MM.1S (cell line): ENCODE results near the gene MRPL43.

ENCODE experiments used
- DNase-seq: peaks from one replicate; pipeline ENCODE4 v3.0.0-alpha.2; 2015
- H2AFZ ChIP-seq: fragments of 300-600 bp; sonication (generic); 2 replicates; pipeline ENCODE4 v1.6.0; 2016; ENCODE audit warnings: antibody characterized with exemption, low read length
- H3F3A ChIP-seq: fragments of 300-600 bp; sonication (generic); 2 replicates; pipeline ENCODE4 v1.6.1; 2016; ENCODE audit warnings: mild to moderate bottlenecking, antibody characterized with exemption, low read length, moderate library complexity, mixed read lengths; ENCODE audit not compliant: insufficient read depth
- H3K27ac ChIP-seq: fragments of 300-600 bp; sonication (generic); 2 replicates; pipeline ENCODE4 v1.5.1; 2016; ENCODE audit warnings: mild to moderate bottlenecking, low read length
- H3K27me3 ChIP-seq: fragments of 300-600 bp; sonication (generic); replicated peaks from 2 replicates; pipeline ENCODE4 v1.6.0; 2016; ENCODE audit warnings: low read length; ENCODE audit not compliant: insufficient read depth
- H3K36me3 ChIP-seq: fragments of 300-600 bp; sonication (generic); replicated peaks from 2 replicates; pipeline ENCODE4 v1.6.1; 2016; ENCODE audit warnings: mild to moderate bottlenecking, low read length, mixed read lengths; ENCODE audit not compliant: insufficient read depth
- H3K4me1 ChIP-seq: fragments of 300-600 bp; sonication (generic); 2 replicates; pipeline ENCODE4 v1.6.1; 2016; ENCODE audit warnings: low read length, mixed read lengths
- H3K4me2 ChIP-seq: fragments of 300-600 bp; sonication (generic); 2 replicates; pipeline ENCODE4 v1.6.0; 2016; ENCODE audit warnings: low read depth, low read length
- H3K4me3 ChIP-seq: fragments of 300-600 bp; sonication (generic); 2 replicates; pipeline ENCODE4 v1.5.1; 2016; ENCODE audit warnings: low read length, mixed read lengths
- H3K79me2 ChIP-seq: fragments of 300-600 bp; sonication (generic); 2 replicates; pipeline ENCODE4 v1.6.1; 2016; ENCODE audit warnings: mixed run types, low read length, mixed read lengths
- H3K9ac ChIP-seq: fragments of 300-600 bp; sonication (generic); 2 replicates; pipeline ENCODE4 v1.6.1; 2016; ENCODE audit warnings: low read length, mixed read lengths
- H3K9me2 ChIP-seq: fragments of 300-600 bp; sonication (generic); replicated peaks from 2 replicates; pipeline ENCODE4 v1.6.1; 2016; ENCODE audit warnings: mild to moderate bottlenecking, low read length, mixed read lengths; ENCODE audit not compliant: insufficient read depth
- H3K9me3 ChIP-seq: fragments of 300-600 bp; sonication (generic); replicated peaks from 2 replicates; pipeline ENCODE4 v1.6.1; 2016; ENCODE audit warnings: mild to moderate bottlenecking, low read length, mixed read lengths; ENCODE audit not compliant: insufficient read depth
- H4K20me1 ChIP-seq: fragments of 300-600 bp; sonication (generic); 2 replicates; pipeline ENCODE4 v1.6.1; 2016; ENCODE audit warnings: mild to moderate bottlenecking, low read length, moderate library complexity, mixed read lengths; ENCODE audit not compliant: insufficient read depth
- EZH2 ChIP-seq: fragments of 300-600 bp; sonication (generic); optimal IDR thresholded peaks from 2 replicates; pipeline ENCODE3; 2017; ENCODE audit warnings: low read depth, mild to moderate bottlenecking, antibody characterized with exemption, low read length, mixed read lengths
- EZH2phosphoT487 ChIP-seq: fragments of 300-600 bp; sonication (generic); IDR thresholded peaks from 2 replicates; pipeline ENCODE4 v1.6.1; 2018; ENCODE audit warnings: antibody characterized with exemption, low read length
- TF ChIP-seq, protein P1 (sequence below): fragments of 300-600 bp; sonication (generic); IDR thresholded peaks from 2 replicates; pipeline ENCODE4 v1.5.1; 2016; ENCODE audit warnings: antibody characterized with exemption, low read length, mixed read lengths

MRPL43 gene

DNA sequence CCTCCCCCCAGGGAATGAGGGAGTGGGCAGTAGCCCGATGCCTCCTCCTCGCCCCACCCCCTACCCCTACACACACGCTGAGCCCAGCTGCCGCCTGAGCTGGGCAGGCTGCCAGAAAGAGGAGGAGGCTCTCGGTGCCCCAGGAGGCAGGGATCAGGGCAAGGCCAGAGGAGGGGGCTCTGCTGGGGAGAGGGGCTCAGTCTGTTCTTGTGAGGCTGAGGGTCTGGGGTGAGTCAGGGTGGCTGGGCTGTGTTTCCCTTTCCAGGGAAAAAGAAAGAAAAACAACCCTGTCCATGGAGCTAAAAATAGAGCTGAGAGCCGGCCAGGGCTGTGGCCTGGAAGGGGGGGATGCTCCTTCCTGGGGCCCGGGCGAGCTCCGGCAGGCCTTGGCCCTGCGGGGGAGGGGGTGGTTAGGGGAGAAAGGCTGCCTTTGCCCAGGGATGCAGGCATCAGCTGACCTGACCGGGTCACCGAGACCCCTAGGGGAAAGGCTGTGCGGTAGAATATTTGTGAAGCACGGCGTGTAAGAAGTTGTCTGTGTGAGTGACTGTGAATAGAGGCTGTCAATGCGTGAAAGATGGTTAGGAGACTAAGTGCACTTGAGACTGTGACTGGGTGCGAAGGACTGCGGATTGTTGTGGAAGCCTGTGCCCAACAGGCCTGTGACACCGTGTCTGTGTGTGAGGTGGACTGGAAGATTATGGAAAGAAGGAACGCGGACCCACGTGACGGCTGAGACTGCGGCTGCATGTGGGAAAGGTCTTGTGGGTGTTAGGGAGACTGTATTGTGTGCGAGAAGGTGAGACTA lies 11.1 kb upstream of the MRPL43 start:
- Histone ChIP-seq H3K79me2 (no peaks in the 10 kb centered on the region), H2AFZ (peak overlapping the region; percentile 98), H3K27ac (peak overlapping the region; percentile 67; the same call in 1 of the 2 replicates), H3K9me2 (no peaks in the 10 kb centered on the region), H3F3A (peaks cover 36% of the 10 kb centered on the region), H3K4me2 (peak overlapping the region; percentile 100), H3K4me3 (peak overlapping the region; percentile 92), H3K27me3 (no peaks in the 10 kb centered on the region), H3K9me3 (no peaks in the 10 kb centered on the region), H3K4me1 (peaks cover 13% of the 10 kb centered on the region), H4K20me1 (no peaks in the 10 kb centered on the region), H3K9ac (peak overlapping the region; percentile 67), H3K36me3 (no peaks in the 10 kb centered on the region)
- TF ChIP-seq, protein P1, sequence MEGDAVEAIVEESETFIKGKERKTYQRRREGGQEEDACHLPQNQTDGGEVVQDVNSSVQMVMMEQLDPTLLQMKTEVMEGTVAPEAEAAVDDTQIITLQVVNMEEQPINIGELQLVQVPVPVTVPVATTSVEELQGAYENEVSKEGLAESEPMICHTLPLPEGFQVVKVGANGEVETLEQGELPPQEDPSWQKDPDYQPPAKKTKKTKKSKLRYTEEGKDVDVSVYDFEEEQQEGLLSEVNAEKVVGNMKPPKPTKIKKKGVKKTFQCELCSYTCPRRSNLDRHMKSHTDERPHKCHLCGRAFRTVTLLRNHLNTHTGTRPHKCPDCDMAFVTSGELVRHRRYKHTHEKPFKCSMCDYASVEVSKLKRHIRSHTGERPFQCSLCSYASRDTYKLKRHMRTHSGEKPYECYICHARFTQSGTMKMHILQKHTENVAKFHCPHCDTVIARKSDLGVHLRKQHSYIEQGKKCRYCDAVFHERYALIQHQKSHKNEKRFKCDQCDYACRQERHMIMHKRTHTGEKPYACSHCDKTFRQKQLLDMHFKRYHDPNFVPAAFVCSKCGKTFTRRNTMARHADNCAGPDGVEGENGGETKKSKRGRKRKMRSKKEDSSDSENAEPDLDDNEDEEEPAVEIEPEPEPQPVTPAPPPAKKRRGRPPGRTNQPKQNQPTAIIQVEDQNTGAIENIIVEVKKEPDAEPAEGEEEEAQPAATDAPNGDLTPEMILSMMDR = no peak
- TF ChIP-seq EZH2phosphoT487 (no peak), EZH2 (no peak)
- peak; percentile 82 for DNase-seq

DNA sequence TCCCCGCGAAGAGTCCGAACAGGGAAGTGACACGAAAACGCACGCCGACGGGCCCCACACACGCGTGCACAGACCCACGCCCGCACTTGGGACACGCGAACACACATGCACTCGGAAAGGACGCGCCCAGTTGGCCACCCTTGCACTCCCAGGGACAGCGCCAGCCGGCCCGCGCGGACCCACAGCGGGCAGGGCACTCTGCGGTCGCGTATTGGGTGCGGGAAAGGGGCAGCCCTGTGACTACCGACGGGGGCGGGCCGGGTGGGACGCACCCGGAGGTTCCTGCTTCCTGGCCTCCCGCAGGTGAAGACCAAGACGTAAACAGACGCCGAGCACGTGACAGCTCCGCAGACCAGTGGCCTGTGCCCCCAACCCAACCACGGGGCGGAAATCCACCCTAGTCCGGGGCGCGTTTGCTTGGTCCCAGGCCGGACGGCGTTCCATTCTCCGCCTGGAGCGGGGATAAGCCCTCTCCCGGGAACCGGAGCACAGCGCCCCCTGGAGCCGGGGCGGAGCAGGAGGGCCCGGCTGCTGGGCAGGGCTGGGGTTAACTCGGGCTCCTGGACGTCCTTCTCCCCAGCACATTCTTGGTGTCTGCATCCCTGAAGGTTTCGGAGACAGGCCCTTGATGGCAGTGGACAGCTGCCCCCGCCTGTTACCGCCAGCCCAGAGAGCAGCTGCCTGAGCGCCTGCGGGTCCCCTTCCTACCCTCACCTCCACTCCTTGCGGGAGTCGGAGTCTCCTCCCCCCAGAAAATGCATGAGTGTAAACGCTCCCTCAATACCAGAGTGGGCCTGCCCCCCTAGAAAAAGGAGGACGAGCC lies 10.3 kb upstream of the MRPL43 start:
- peak; percentile 68 for DNase-seq
- peaks cover 13% of the 10 kb centered on the region for H3K4me1 ChIP-seq
- H3K9me3 ChIP-seq = no peaks in the 10 kb centered on the region
- no peaks in the 10 kb centered on the region for H3K36me3 ChIP-seq
- peak overlapping the region; percentile 100 for H3K4me2 ChIP-seq
- H2AFZ ChIP-seq = peak overlapping the region; percentile 98
- no peaks in the 10 kb centered on the region for H3K27me3 ChIP-seq
- peak overlapping the region; percentile 67; the same call in 1 of the 2 replicates for H3K27ac ChIP-seq
- TF ChIP-seq, protein P1 = peak; percentile 89
- TF ChIP-seq EZH2 = no peak
- H4K20me1 ChIP-seq = no peaks in the 10 kb centered on the region
- H3K79me2 ChIP-seq = no peaks in the 10 kb centered on the region
- peak overlapping the region; percentile 92 for H3K4me3 ChIP-seq
- H3K9ac ChIP-seq = peak overlapping the region; percentile 67
- no peaks in the 10 kb centered on the region for H3K9me2 ChIP-seq
- H3F3A ChIP-seq = peaks cover 36% of the 10 kb centered on the region

DNA sequence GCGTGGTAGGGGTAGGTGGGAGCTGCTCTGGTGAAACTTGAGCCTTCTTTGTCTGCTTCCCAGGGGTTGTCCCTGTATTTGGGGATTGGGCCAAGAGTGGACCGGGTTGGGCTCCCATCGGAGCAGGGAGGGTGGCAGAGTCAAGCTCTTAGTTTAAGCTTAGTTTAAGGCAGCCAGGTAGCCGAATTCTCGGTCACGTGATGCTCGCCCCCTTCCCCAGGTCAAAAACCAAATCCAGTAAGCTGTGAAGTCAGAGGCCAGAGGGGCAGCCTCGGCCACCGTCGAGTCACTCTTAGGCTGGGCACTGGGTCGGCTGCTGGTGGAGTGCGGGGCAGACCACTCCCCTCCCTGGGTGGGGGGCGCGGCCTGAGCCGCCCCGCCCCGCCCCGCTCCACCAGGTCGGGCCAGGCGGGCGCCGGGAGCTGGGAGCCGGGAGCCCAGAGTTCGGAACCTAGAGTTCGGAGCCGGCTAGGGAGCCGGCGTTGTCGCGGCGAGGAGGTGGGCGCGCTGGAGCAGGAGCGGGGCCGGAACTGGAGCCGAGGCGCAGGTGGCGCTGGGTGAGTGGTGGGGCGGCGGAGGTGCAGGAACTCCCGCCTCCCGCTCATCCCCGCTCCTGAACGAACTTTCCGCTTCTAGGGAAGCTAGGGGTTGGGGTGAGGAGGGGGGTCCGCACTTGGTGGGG lies 9.5 kb upstream of the MRPL43 start:
- TF ChIP-seq, protein P1 = no peak
- TF ChIP-seq EZH2 = no peak
- TF ChIP-seq EZH2phosphoT487 = no peak
- Histone ChIP-seq H3K9me2 (no peaks in the 10 kb centered on the region), H4K20me1 (no peaks in the 10 kb centered on the region), H2AFZ (peak overlapping the region; percentile 98), H3K9me3 (no peaks in the 10 kb centered on the region), H3K36me3 (no peaks in the 10 kb centered on the region), H3F3A (peaks cover 36% of the 10 kb centered on the region), H3K4me2 (peak overlapping the region; percentile 100), H3K4me3 (peak overlapping the region; percentile 92), H3K79me2 (no peaks in the 10 kb centered on the region), H3K9ac (peak overlapping the region; percentile 67), H3K27me3 (no peaks in the 10 kb centered on the region), H3K27ac (peak overlapping the region; percentile 67; the same call in 1 of the 2 replicates), H3K4me1 (peaks cover 13% of the 10 kb centered on the region)
- peak; percentile 31 for DNase-seq
